H9 (cell line): Measurements from ENCODE around the gene ZNF253. TPM values are rescaled to one million over a fixed set of nuclear protein-coding genes. Genes with fewer than 3 reads are reported as not detected.

Experiments used
- DNase-seq: peaks from one replicate; pipeline ENCODE4 v3.0.0-alpha.2; 2017
- H2AFZ ChIP-seq: one replicate; pipeline ENCODE4 v1.6.1; 2013; ENCODE audit warnings: mild to moderate bottlenecking, low read length, control low read depth, moderate library complexity
- H2AK5ac ChIP-seq: 2 replicates; pipeline ENCODE4 v1.6.1; 2013; ENCODE audit warnings: low read length, control low read depth, mixed read lengths; ENCODE audit not compliant: insufficient read length
- H2BK120ac ChIP-seq: one replicate; pipeline ENCODE4 v1.6.1; 2013; ENCODE audit warnings: low read depth, mild to moderate bottlenecking, low read length, control low read depth, inconsistent platforms; ENCODE audit not compliant: poor library complexity, severe bottlenecking
- H2BK12ac ChIP-seq: 2 replicates; pipeline ENCODE4 v1.6.1; 2013; ENCODE audit warnings: low read length, control low read depth, mixed read lengths, low read depth; ENCODE audit not compliant: insufficient read length
- H2BK15ac ChIP-seq: 2 replicates; pipeline ENCODE4 v1.6.1; 2013; ENCODE audit warnings: low read depth, low read length, control low read depth
- H2BK20ac ChIP-seq: one replicate; pipeline ENCODE4 v1.6.1; 2013; ENCODE audit warnings: low read depth, mild to moderate bottlenecking, low read length, control low read depth, inconsistent platforms; ENCODE audit not compliant: poor library complexity, severe bottlenecking
- H2BK5ac ChIP-seq: 2 replicates; pipeline ENCODE4 v1.6.1; 2013; ENCODE audit warnings: low read length, control low read depth, mixed read lengths; ENCODE audit not compliant: insufficient read length
- H3K14ac ChIP-seq: 2 replicates; pipeline ENCODE4 v1.6.1; 2013; ENCODE audit warnings: low read length, control low read depth; ENCODE audit not compliant: insufficient read depth
- H3K18ac ChIP-seq: 2 replicates; pipeline ENCODE4 v1.6.1; 2013; ENCODE audit warnings: low read depth, mild to moderate bottlenecking, mixed read lengths, low read length, control low read depth; ENCODE audit not compliant: insufficient read length
- H3K23ac ChIP-seq: 2 replicates; pipeline ENCODE4 v1.6.1; 2013; ENCODE audit warnings: low read length, control low read depth, mixed read lengths, low read depth; ENCODE audit not compliant: insufficient read length
- H3K23me2 ChIP-seq: 2 replicates; pipeline ENCODE4 v1.6.1; 2013; ENCODE audit warnings: low read depth, mild to moderate bottlenecking, mixed read lengths, low read length, control low read depth; ENCODE audit not compliant: insufficient read length, poor library complexity, severe bottlenecking
- H3K27ac ChIP-seq: 2 replicates; pipeline ENCODE4 v1.5.1; 2013; ENCODE audit warnings: low read length, control low read depth, mixed read lengths, low read depth; ENCODE audit not compliant: insufficient read length
- H3K27me3 ChIP-seq: 2 replicates; pipeline ENCODE4 v1.6.1; 2013; ENCODE audit warnings: low read length, control low read depth, inconsistent platforms; ENCODE audit not compliant: insufficient read depth
- H3K4ac ChIP-seq: 2 replicates; pipeline ENCODE4 v1.6.1; 2013; ENCODE audit warnings: low read depth, mild to moderate bottlenecking, control low read depth, inconsistent platforms, low read length, moderate library complexity
- H3K4me1 ChIP-seq: 2 replicates; pipeline ENCODE4 v1.6.1; 2013; ENCODE audit warnings: low read length, control low read depth, inconsistent platforms; ENCODE audit not compliant: insufficient read depth
- H3K4me2 ChIP-seq: 2 replicates; pipeline ENCODE4 v1.6.1; 2013; ENCODE audit warnings: low read length, control low read depth, mixed read lengths; ENCODE audit not compliant: insufficient read length, insufficient read depth
- H3K56ac ChIP-seq: 2 replicates; pipeline ENCODE4 v1.6.1; 2013; ENCODE audit warnings: low read depth, mild to moderate bottlenecking, mixed read lengths, low read length, control low read depth; ENCODE audit not compliant: insufficient read length
- H3K79me1 ChIP-seq: 2 replicates; pipeline ENCODE4 v1.6.1; 2013; ENCODE audit warnings: low read depth, mild to moderate bottlenecking, moderate library complexity, low read length, control low read depth, inconsistent platforms; ENCODE audit not compliant: insufficient read depth, poor library complexity, severe bottlenecking
- H3K79me2 ChIP-seq: 2 replicates; pipeline ENCODE4 v1.6.1; 2013; ENCODE audit warnings: low read length, control low read depth, inconsistent platforms; ENCODE audit not compliant: insufficient read depth
- H3K9ac ChIP-seq: 2 replicates; pipeline ENCODE4 v1.6.1; 2013; ENCODE audit warnings: low read length, control low read depth, mixed read lengths; ENCODE audit not compliant: insufficient read length; ENCODE audit errors: extremely low read depth
- H3K9me3 ChIP-seq: one replicate; pipeline ENCODE4 v1.6.1; 2013; ENCODE audit warnings: low read depth, low read length, inconsistent platforms; ENCODE audit not compliant: control insufficient read depth
- H3T11ph ChIP-seq: one replicate; pipeline ENCODE4 v1.6.1; 2013; ENCODE audit warnings: mild to moderate bottlenecking, low read length, control low read depth, inconsistent platforms
- H4K20me1 ChIP-seq: one replicate; pipeline ENCODE4 v1.6.1; 2013; ENCODE audit not compliant: control insufficient read depth, insufficient read length, insufficient read depth
- H4K5ac ChIP-seq: 2 replicates; pipeline ENCODE4 v1.6.1; 2013; ENCODE audit warnings: low read depth, mild to moderate bottlenecking, mixed read lengths, low read length, control low read depth; ENCODE audit not compliant: insufficient read length
- H4K8ac ChIP-seq: replicated peaks from 2 replicates; pipeline ENCODE4 v1.6.1; 2013; ENCODE audit warnings: low read length, control low read depth, mixed read lengths, low read depth; ENCODE audit not compliant: insufficient read length
- H4K91ac ChIP-seq: 2 replicates; pipeline ENCODE4 v1.6.1; 2013; ENCODE audit warnings: low read depth, mild to moderate bottlenecking, moderate library complexity, mixed read lengths, low read length, control low read depth; ENCODE audit not compliant: insufficient read length
- H3K27ac Mint-ChIP-seq, 3 experiments: 2 replicates in 2 of 3; 3 replicates in 1 of 3; pipeline ENCODE4 v1.8.0; 2020 to 2021; ENCODE audit warnings: mixed read lengths in 3 of 3, mild to moderate bottlenecking in 1 of 3, moderate library complexity in 1 of 3
- H3K27me3 Mint-ChIP-seq: 2 replicates; pipeline ENCODE4 v1.8.0; 2021; ENCODE audit warnings: low read depth, mild to moderate bottlenecking, moderate library complexity, mixed read lengths
- H3K36me3 Mint-ChIP-seq, 3 experiments: 2 replicates in 2 of 3; 3 replicates in 1 of 3; pipeline ENCODE4 v1.8.0; 2020 to 2021; ENCODE audit warnings: low read depth in 3 of 3, mixed read lengths in 3 of 3; ENCODE audit not compliant: insufficient read depth in 1 of 3
- H3K4me1 Mint-ChIP-seq, 2 experiments: 2 replicates each; pipeline ENCODE4 v1.8.0; 2020; ENCODE audit warnings: mixed read lengths in 2 of 2
- H3K4me3 Mint-ChIP-seq, 2 experiments: 2 replicates in 1 of 2; 3 replicates in 1 of 2; pipeline ENCODE4 v1.8.0; 2020 to 2021; ENCODE audit warnings: mild to moderate bottlenecking in 2 of 2, mixed read lengths in 2 of 2, moderate library complexity in 1 of 2
- H3K9me3 Mint-ChIP-seq, 2 experiments: 2 replicates in 1 of 2; 3 replicates in 1 of 2; pipeline ENCODE4 v1.8.0; 2020; ENCODE audit warnings: mild to moderate bottlenecking in 2 of 2, mixed read lengths in 2 of 2, moderate library complexity in 1 of 2
- WGBS: extraction: QIAGEN DNeasy Blood & Tissue Kit; methylation state at CpG from one replicate; pipeline ENCODE4 v1.1.7; 2013; ENCODE audit warnings: missing lambda C conversion rate, low lambda C conversion rate, mixed read lengths; ENCODE audit not compliant: insufficient read length; ENCODE audit errors: extremely low coverage; 5-methylcytosine and 5-hydroxymethylcytosine counted together
- total RNA-seq: library from RNA; stranded (reverse); gene quantifications from 2 replicates; pipeline ENCODE4 v1.2.1, GENCODE V29; 2021
- TF ChIP-seq, protein P1 (sequence below): fragments of 200-600 bp; sonication (generic); conservative IDR thresholded peaks from 3 replicates; pipeline ENCODE4 v1.8.0; 2021; ENCODE audit warnings: antibody characterized with exemption, mild to moderate bottlenecking

The ZNF253 gene
- total RNA-seq, 1 experiment from 2014 or later = 51.0 TPM

DNA sequence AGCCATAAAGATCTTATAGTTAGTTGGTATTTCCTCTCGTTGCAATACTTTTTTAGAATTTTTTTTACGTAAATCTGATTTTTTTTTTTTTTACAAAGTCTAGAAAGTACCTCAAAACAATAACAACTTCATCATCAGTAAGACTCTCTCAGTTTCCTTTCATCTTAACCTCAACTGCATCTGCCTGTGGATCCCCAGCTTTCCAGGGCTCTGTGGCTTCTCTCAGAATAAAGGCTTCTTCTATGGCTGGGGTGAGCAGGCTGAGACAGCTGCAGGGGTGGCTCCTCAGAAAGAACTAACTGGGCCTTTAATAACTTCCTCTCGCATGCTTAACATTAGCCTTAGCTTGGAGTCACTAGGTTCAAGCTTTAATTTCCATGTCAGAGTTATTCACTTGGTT is 48.3 kb upstream of the ZNF253 start:
- Mint-ChIP-seq H3K4me1 (no peaks in the 10 kb centered on the region), H3K36me3 (peaks cover 21 to 36% (median 29%) of the 10 kb centered on the region in 3 experiments; a peak in 6 of 7 replicates), H3K4me3 (0 out of 5 replicates have a peak overlapping the region, but pooled peaks of 1 of the 2 experiments have one; percentile 26), H3K27me3 (no peaks in the 10 kb centered on the region; the same call in 1 of the 2 replicates), H3K27ac (no peak overlapping the region), H3K9me3 (peaks cover 31 to 46% of the 10 kb centered on the region in 2 experiments)
- H3K4ac ChIP-seq = no peak overlapping the region
- no peak overlapping the region for H2BK15ac ChIP-seq
- TF ChIP-seq, protein P1, sequence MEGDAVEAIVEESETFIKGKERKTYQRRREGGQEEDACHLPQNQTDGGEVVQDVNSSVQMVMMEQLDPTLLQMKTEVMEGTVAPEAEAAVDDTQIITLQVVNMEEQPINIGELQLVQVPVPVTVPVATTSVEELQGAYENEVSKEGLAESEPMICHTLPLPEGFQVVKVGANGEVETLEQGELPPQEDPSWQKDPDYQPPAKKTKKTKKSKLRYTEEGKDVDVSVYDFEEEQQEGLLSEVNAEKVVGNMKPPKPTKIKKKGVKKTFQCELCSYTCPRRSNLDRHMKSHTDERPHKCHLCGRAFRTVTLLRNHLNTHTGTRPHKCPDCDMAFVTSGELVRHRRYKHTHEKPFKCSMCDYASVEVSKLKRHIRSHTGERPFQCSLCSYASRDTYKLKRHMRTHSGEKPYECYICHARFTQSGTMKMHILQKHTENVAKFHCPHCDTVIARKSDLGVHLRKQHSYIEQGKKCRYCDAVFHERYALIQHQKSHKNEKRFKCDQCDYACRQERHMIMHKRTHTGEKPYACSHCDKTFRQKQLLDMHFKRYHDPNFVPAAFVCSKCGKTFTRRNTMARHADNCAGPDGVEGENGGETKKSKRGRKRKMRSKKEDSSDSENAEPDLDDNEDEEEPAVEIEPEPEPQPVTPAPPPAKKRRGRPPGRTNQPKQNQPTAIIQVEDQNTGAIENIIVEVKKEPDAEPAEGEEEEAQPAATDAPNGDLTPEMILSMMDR = no peak
- no CpG with 5 or more reads among the region's 3 CpGs for WGBS
- no peaks in the 10 kb centered on the region; the same call in 1 of the 2 replicates for H3K79me2 ChIP-seq
- no peak overlapping the region for H3K18ac ChIP-seq
- H3K23me2 ChIP-seq = peaks cover 3% of the 10 kb centered on the region
- no peaks in the 10 kb centered on the region for H3K4me1 ChIP-seq
- no peak overlapping the region for H2BK12ac ChIP-seq
- H2BK5ac ChIP-seq = no peak overlapping the region
- H3K27me3 ChIP-seq = no peaks in the 10 kb centered on the region
- H2AFZ ChIP-seq = no peak overlapping the region
- H3T11ph ChIP-seq = no peak overlapping the region
- H3K56ac ChIP-seq = no peak overlapping the region
- no peaks in the 10 kb centered on the region for H4K20me1 ChIP-seq
- no peak overlapping the region for H3K27ac ChIP-seq
- H4K8ac ChIP-seq = no peak overlapping the region
- no peak overlapping the region for H4K5ac ChIP-seq
- H3K9ac ChIP-seq = no peak overlapping the region
- peaks cover 2% of the 10 kb centered on the region for H3K79me1 ChIP-seq
- H2BK120ac ChIP-seq = no peak overlapping the region
- no peak for DNase-seq
- H2AK5ac ChIP-seq = no peak overlapping the region
- no peak overlapping the region for H3K4me2 ChIP-seq
- H3K14ac ChIP-seq = no peak overlapping the region
- no peak overlapping the region for H2BK20ac ChIP-seq
- no peak overlapping the region for H3K23ac ChIP-seq
- H4K91ac ChIP-seq = no peak overlapping the region
- H3K9me3 ChIP-seq = no peaks in the 10 kb centered on the region
